HUES64 (cell line): ENCODE data around the gene IRAK3.

Source experiments
- H3K27ac ChIP-seq: 2 replicates; pipeline ENCODE4 v1.7.0; 2013; ENCODE audit warnings: low read depth, low read length, inconsistent platforms
- H3K27me3 ChIP-seq: 2 replicates; pipeline ENCODE4 v1.6.1; 2013; ENCODE audit warnings: mild to moderate bottlenecking, low read length; ENCODE audit not compliant: insufficient read depth
- H3K36me3 ChIP-seq: 2 replicates; pipeline ENCODE4 v1.6.1; 2013; ENCODE audit warnings: mild to moderate bottlenecking, low read length; ENCODE audit not compliant: insufficient read depth
- H3K4me1 ChIP-seq: 2 replicates; pipeline ENCODE4 v1.6.1; 2013; ENCODE audit warnings: mild to moderate bottlenecking, low read length, moderate library complexity; ENCODE audit not compliant: insufficient read depth
- H3K4me3 ChIP-seq: 2 replicates; pipeline ENCODE4 v1.5.1; 2013; ENCODE audit warnings: mild to moderate bottlenecking, low read length, moderate library complexity
- H3K9ac ChIP-seq: 2 replicates; pipeline ENCODE4 v1.6.1; 2013; ENCODE audit warnings: mild to moderate bottlenecking, low read depth, low read length
- H3K9me3 ChIP-seq: 2 replicates; pipeline ENCODE4 v1.6.1; 2013; ENCODE audit warnings: low read depth, low read length; ENCODE audit not compliant: insufficient read depth
- WGBS: fragments of 150-250, 120-280 bp; methylation state at CpG from one replicate; pipeline ENCODE4 v1.1.7; 2013; ENCODE audit warnings: missing lambda C conversion rate; 5-methylcytosine and 5-hydroxymethylcytosine counted together

IRAK3 gene

DNA sequence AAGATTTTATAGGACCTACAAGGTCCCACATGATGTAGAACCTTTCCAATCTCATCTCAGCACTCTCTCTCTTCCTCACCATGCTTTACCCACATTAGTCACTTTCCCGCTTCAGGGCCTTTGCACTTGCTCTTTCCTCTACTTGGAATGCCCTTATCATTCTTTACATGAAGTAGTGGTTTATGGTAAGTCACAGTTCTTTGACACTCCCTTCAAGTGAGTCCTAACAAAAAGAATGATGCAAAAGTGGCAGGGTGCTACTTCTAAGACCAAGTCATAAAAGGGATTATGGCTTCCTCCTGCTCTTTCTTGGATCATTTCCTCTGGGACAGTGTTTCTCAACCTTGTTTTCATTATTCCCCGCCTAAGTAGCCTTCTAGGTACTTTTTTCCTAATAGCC is 32.4 kb upstream of the IRAK3 start:
- Histone ChIP-seq H3K9me3 (no peaks in the 10 kb centered on the region), H3K27ac (no peak overlapping the region), H3K4me1 (no peaks in the 10 kb centered on the region), H3K4me3 (no peak overlapping the region), H3K9ac (no peak overlapping the region), H3K27me3 (no peaks in the 10 kb centered on the region), H3K36me3 (peaks cover 8% of the 10 kb centered on the region; the same call in 1 of the 2 replicates)
- 97% methylated on average over 2 of the region's 2 CpGs for WGBS

DNA sequence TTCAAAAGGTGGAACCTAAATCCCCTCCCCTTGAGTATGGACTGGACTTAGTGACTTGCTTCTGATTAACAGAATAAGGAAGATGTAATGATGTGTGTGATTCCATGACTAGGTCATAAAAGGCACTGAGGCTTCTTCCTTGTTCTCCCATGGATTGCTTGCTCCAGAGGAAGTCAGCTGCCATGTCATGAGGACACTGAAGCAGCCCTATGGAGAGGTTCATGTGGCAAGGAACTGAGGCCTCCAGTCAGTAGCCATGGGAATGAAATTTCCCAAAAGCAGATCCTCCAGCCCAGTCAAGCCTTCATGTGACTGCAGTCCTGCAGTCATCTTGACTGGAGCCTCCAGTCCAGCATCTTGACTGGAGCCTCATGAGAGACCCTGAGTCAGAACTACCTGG is 29.9 kb upstream of the IRAK3 start:
- H3K9me3 ChIP-seq = no peaks in the 10 kb centered on the region
- no peak overlapping the region for H3K9ac ChIP-seq
- H3K4me3 ChIP-seq = no peak overlapping the region
- no peaks in the 10 kb centered on the region for H3K27me3 ChIP-seq
- H3K36me3 ChIP-seq = peaks cover 8% of the 10 kb centered on the region; the same call in 1 of the 2 replicates
- H3K27ac ChIP-seq = no peak overlapping the region
- H3K4me1 ChIP-seq = no peaks in the 10 kb centered on the region

DNA sequence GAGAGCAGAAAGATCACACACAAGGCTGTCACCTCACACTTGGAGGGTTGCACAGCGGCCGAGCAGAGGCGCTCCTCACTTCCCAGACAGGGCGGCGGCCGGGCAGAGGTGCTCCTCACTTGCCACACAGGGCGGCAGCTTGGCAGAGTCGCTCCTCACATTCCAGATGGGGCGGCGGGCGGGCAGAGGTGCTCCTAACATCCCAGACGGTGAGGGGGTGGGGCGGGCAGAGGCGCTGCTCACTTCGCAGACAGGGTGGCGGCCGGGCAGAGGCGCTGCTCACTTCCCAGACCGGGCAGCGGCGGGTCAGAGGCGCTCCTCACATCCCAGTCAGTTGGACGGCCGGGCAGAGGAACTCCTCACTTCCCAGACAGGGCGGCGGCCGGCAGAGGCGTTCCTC is 28.3 kb upstream of the IRAK3 start:
- H3K27ac ChIP-seq = no peak overlapping the region
- peaks cover 8% of the 10 kb centered on the region; the same call in 1 of the 2 replicates for H3K36me3 ChIP-seq
- H3K4me1 ChIP-seq = no peaks in the 10 kb centered on the region
- 93% methylated on average over 28 of the region's 28 CpGs for WGBS
- no peak overlapping the region for H3K4me3 ChIP-seq
- no peaks in the 10 kb centered on the region for H3K27me3 ChIP-seq
- H3K9ac ChIP-seq = no peak overlapping the region
- H3K9me3 ChIP-seq = peaks cover 7% of the 10 kb centered on the region; the same call in 1 of the 2 replicates

DNA sequence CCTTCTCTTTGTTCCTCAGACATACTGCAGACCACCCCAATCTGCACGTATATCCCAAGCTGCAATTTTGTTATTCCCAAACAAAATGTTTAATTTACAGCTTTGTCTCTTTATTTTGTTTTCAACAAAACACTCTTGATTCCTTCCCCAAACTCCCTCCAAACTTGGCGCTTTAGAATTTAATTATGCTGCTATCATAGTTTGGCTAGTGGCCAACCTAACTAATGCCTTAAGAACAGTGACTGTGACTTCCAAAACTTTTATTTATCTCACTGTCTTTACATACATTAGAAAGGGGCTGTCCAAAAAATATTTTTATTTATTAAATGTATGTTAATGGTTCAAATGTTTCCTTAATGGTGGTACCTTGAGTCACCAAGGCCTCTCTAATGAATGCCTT is 26.3 kb upstream of the IRAK3 start:
- Histone ChIP-seq H3K27me3 (no peaks in the 10 kb centered on the region), H3K4me1 (no peaks in the 10 kb centered on the region), H3K9ac (no peak overlapping the region), H3K9me3 (peaks cover 7% of the 10 kb centered on the region; the same call in 1 of the 2 replicates), H3K4me3 (no peak overlapping the region), H3K27ac (no peak overlapping the region), H3K36me3 (peaks cover 8% of the 10 kb centered on the region; the same call in 1 of the 2 replicates)
- 94% methylated on average over 2 of the region's 2 CpGs for WGBS

DNA sequence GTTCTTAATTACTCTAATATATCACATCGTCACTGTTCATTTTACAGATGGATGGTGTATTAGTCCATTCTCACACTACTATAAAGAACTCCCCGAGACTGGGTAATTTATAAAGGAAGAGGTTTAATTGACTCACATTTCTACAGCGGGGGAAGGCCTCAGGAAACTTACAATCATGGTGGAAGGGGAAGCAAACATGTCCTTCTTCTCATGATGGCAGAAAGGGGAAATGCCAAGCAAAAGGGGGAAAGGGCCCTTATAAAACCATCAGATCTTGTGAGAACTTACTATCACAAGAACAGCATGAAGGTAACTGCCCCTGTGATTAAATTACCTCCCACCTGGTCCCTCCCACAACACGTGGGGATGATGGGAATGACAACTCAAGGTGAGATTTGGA is 25.7 kb upstream of the IRAK3 start:
- peaks cover 7% of the 10 kb centered on the region; the same call in 1 of the 2 replicates for H3K9me3 ChIP-seq
- peaks cover 8% of the 10 kb centered on the region; the same call in 1 of the 2 replicates for H3K36me3 ChIP-seq
- WGBS = 93% methylated on average over 2 of the region's 4 CpGs
- no peak overlapping the region for H3K4me3 ChIP-seq
- H3K4me1 ChIP-seq = no peaks in the 10 kb centered on the region
- no peaks in the 10 kb centered on the region for H3K27me3 ChIP-seq
- no peak overlapping the region for H3K9ac ChIP-seq
- no peak overlapping the region for H3K27ac ChIP-seq

DNA sequence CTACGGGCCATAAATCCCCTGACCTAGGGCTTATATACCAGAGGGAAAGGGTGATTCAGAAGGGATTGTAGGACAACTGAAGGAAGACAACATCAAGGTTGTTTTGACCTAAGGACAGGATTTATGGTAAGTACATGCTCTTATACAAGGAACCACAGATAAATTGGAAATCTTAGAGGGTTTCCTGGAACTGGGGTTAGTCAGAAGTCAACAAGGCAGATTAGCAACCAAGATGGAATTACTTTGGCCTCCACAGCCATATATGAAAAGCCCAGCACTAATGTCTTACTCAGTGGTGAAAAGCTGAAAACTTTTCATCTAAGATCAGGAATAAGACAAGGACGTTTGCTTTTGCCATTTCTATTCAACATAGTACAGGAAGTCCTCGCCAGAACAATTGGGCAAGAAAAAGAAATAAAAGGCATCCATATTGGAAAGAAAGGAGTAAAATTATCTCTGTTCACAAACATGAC is 24.6 kb upstream of the IRAK3 start:
- no peaks in the 10 kb centered on the region for H3K27me3 ChIP-seq
- no peak overlapping the region for H3K27ac ChIP-seq
- H3K9me3 ChIP-seq = peaks cover 7% of the 10 kb centered on the region; the same call in 1 of the 2 replicates
- no peak overlapping the region for H3K9ac ChIP-seq
- WGBS = 91% methylated on average over 2 of the region's 3 CpGs
- peaks cover 7% of the 10 kb centered on the region for H3K4me1 ChIP-seq
- peaks cover 8% of the 10 kb centered on the region; the same call in 1 of the 2 replicates for H3K36me3 ChIP-seq
- no peak overlapping the region for H3K4me3 ChIP-seq

DNA sequence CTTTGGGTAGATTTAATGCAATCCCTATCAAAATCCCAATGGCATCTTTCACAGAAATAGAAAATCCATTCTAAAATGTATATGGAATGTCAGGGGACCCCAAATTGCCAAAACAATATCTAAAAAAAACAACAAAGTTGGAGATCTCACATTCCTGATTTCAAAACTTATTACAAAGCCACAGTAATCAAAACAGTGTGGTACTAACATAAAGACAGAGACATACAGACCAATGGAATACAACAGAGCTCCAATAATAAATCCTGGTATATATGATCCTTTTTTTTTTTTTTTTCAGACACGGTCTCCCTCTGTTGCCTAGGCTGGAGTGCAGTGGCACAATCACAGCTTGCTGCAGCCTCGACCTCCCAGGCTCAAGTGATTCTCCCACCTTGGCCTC is 23.9 kb upstream of the IRAK3 start:
- peaks cover 7% of the 10 kb centered on the region; the same call in 1 of the 2 replicates for H3K9me3 ChIP-seq
- H3K36me3 ChIP-seq = no peaks in the 10 kb centered on the region
- no peaks in the 10 kb centered on the region for H3K27me3 ChIP-seq
- no peak overlapping the region for H3K27ac ChIP-seq
- peaks cover 7% of the 10 kb centered on the region for H3K4me1 ChIP-seq
- no peak overlapping the region for H3K4me3 ChIP-seq
- H3K9ac ChIP-seq = no peak overlapping the region
- WGBS = 95% methylated on average over 2 of the region's 2 CpGs

DNA sequence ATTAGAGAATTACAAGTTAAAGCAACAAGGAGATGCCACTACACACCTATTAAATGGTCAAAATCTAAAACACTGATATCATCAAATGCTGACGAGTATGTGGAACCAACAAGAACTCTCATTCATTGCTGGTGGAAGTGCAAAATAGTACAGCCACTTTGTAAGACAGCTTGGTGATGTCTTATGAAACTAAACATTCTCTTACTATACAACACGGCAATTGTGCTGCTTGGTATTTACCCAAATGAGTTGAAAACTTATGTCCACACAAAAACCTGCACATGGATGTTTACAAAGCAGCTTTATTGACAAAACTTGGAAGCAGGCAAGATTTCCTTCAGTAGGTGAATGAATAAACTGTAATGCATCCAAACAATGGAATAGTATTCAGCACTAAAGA is 22.5 kb upstream of the IRAK3 start:
- Histone ChIP-seq H3K9ac (no peak overlapping the region), H3K36me3 (no peaks in the 10 kb centered on the region)
- WGBS = 90% methylated on average over 2 of the region's 2 CpGs

DNA sequence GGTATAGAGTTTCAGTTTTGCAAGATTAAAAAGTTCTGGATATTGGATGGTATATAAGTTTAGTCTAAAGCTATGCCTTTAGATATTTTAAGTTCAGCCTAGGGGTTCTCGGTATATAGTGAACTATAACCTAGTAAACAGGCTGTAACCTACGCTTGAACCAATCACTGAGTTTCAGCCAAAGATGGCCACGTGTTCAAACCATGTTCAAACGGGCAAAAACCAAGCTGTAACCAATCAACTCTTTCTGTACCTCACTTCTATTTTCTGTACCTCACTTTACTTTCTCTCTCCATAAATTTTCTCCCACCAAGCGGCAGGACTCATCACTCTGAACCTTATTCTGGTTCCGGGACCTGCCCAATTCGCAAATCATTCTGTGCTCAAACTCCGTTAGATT is 20.6 kb upstream of the IRAK3 start:
- H3K27me3 ChIP-seq = no peaks in the 10 kb centered on the region
- WGBS = 91% methylated on average over 8 of the region's 8 CpGs
- H3K27ac ChIP-seq = no peak overlapping the region
- peaks cover 7% of the 10 kb centered on the region for H3K4me1 ChIP-seq
- H3K9ac ChIP-seq = peak overlapping the region; percentile 92; the same call in 1 of the 2 replicates
- peaks cover 7% of the 10 kb centered on the region; the same call in 1 of the 2 replicates for H3K9me3 ChIP-seq
- peak overlapping the region; percentile 98 for H3K4me3 ChIP-seq
- no peaks in the 10 kb centered on the region for H3K36me3 ChIP-seq

More for the DNA sequence above, 22.5 kb upstream of the IRAK3 start:
- H3K27me3 ChIP-seq = no peaks in the 10 kb centered on the region
- no peak overlapping the region for H3K4me3 ChIP-seq
- H3K4me1 ChIP-seq = peaks cover 7% of the 10 kb centered on the region
- peaks cover 7% of the 10 kb centered on the region; the same call in 1 of the 2 replicates for H3K9me3 ChIP-seq
- H3K27ac ChIP-seq = no peak overlapping the region

DNA sequence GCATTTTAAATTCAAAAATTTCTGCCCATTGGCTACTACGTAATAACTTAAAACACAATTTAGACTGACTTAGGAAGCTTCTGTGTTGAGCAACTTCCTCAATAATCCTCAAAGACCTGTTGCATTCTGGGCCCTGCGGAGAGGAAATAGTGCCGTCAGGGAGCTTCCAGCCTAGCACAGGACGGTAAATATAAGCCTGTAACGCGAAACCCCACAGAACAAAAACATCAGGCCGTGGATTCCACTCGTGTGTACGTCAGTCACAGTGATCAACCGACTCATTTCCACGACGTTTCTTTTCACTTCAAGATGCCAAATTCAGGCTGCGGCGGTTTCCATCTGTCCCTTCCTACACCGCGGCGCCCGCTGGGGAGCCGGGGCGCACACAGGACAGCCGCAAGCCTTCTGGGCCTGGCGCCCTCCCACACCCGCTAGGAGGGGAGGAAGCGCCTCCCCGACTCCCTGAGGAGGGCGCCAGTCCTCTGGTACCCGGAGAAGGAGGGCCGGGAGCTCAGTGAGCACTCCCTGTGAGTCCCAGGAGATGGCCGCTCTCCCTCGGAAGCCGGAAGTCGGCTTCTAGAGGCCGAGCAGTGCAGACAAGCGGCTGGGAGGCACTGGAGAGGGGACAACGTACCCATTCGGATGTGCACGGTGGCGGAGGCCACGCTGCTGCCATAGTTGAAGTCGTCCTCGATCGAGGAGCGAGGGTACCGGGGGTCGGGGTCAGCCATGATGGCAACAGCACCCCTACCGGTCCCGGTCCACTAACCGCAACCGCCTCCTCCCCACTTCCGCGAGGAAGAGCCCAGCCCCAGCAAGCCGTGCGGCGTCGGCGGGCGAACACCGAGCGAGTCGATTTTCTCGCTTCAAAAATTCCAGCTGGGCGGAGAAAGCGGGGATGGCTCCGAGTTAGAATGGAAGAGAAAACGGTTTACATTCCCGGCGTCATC is 19.5 kb upstream of the IRAK3 start, which contains the start of gene TMBIM4:
Gene TMBIM4 (minus strand): TSS at position 776 of the 950 bp plus-strand sequence. CDS start 45 bp downstream, at position 731.
- peak within 1 kb of the TSS; percentile 98 for H3K4me3 ChIP-seq
- H3K9me3 ChIP-seq = peaks cover 7% of the 10 kb centered on the region; the same call in 1 of the 2 replicates
- peak within 1 kb of the TSS; percentile 92 for H3K9ac ChIP-seq
- 2% methylated on average over 67 of the region's 67 CpGs for WGBS
- no peaks in the 10 kb centered on the region for H3K27me3 ChIP-seq
- H3K4me1 ChIP-seq = peaks cover 7% of the 10 kb centered on the region
- peak within 1 kb of the TSS; percentile 97 for H3K27ac ChIP-seq
- no peaks in the 10 kb centered on the region for H3K36me3 ChIP-seq

DNA sequence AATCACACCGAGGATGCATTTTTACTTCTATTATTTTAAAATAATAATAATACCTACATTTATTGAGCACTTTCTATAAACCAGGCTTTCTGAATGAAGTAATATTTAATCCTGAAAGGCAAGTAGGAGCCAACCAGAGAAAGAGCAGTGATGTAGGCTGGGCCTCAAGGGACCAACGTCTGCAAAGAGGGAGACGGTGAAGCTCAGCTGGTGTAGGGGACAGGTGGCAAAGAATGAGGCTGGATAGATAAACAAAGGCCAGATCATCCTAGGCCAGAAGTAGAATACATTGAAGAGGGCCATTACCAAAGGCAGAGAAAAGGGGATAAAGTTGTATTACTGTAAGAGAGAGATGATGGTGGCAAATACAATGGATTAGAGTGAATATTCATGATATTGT is 18.4 kb upstream of the IRAK3 start:
- Histone ChIP-seq H3K9ac (no peak overlapping the region), H3K4me1 (peaks cover 7% of the 10 kb centered on the region), H3K4me3 (no peak overlapping the region; the same call in 1 of the 2 replicates), H3K27me3 (no peaks in the 10 kb centered on the region), H3K9me3 (no peaks in the 10 kb centered on the region; the same call in 1 of the 2 replicates), H3K27ac (no peak overlapping the region), H3K36me3 (no peaks in the 10 kb centered on the region)
- WGBS = 96% methylated on average over 3 of the region's 3 CpGs
